Transverse colon (tissue), 1 donor: ENCODE measurements around the gene RASA4B.

ENCODE experiments used
- EP300 ChIP-seq: sonication (generic); formaldehyde crosslinking; IDR thresholded peaks from one replicate; pipeline ENCODE4 v1.6.1; 2017; ENCODE audit warnings: antibody characterized with exemption, low read depth
- POLR2A ChIP-seq: fragments of 450-650 bp; IDR thresholded peaks from one replicate; pipeline ENCODE4 v1.6.1; 2016; ENCODE audit warnings: antibody characterized with exemption, mild to moderate bottlenecking, moderate library complexity

DNA sequence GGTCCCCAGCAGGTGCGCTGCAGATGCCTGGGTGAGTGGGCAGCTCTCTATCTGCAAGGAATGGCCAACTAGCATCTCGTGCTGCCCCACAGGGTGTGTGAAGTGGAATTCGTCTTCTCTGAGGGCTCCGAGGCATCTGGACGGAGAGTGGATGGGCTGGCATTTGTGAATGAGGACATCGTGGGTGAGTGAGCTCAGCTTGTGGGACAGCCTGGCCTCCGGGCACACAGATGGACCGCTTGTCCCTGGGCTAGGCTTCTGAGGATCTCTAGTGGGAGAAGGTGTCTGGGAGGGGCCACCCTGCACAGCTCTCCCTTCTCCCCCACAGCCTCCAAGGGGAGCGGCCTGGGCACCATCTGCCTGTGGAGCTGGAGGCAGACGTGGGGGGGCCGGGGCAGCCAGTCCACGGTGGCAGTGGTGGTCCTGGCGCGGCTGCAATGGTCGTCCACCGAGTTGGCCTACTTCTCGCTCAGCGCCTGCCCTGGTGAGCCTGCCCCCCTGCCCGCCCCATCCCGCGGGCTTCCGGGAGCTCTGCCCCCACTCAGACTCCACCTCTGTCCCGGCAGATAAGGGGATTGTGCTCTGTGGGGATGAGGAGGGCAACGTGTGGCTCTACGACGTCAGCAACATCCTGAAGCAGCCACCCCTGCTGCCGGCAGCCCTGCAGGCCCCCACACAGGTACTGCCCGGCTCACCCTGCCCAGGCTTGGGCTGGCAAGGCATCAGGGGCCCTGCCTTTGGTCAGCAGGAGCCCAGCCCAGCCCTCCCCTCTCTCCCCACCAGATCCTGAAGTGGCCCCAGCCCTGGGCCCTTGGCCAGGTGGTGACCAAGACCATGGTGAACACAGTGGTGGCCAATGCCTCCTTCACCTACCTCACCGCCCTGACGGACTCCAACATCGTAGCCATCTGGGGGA is 45.2 kb downstream of the RASA4B start:
- no peak for TF ChIP-seq EP300
- TF ChIP-seq POLR2A: no peak
